HCT116 (cell line): ENCODE data around the gene CPNE4. TPM values are rescaled to one million over a fixed set of nuclear protein-coding genes. Genes with fewer than 3 reads are reported as not detected.

ENCODE experiments used
- ATAC-seq: fragments of 200-7000 bp; cut with Tn5 transposase; 2 replicates; pipeline ENCODE4 v1.9.1; 2020; ENCODE audit warnings: mild to moderate bottlenecking, moderate library complexity
- BruUV-seq: library from RNA; stranded (reverse); fragments of 400-500 nt; replicated peaks from 2 replicates; lab custom pipeline; 2021; lab: Mats Ljungman, UMichigan
- CTCF ChIA-PET: fragments of 300-600 bp; sonication (Branson Sonifier 250); formaldehyde crosslinking; loops from one replicate; lab custom pipeline; 2021; ENCODE audit warnings: antibody characterized with exemption; lab: Charles Lee
- POLR2A ChIA-PET: fragments of 300-600, 350-600 bp; sonication (Branson Sonifier 250); formaldehyde crosslinking; loops from one replicate; lab custom pipeline; 2021; ENCODE audit warnings: antibody characterized with exemption; lab: Charles Lee
- RAD21 ChIA-PET, 2 experiments: fragments of 300-600 bp; sonication (Branson Sonifier 250); formaldehyde crosslinking; loops; one replicate each; lab custom pipeline; 2023; ENCODE audit warnings: low total read pairs in 2 of 2; ENCODE audit not compliant: uncharacterized antibody in 2 of 2, unreplicated experiment in 2 of 2, low non-redundant PET in 1 of 2; lab: Charles Lee
- DNase-seq: peaks from one replicate; pipeline ENCODE4 v3.0.0-alpha.2; 2010; ENCODE audit warnings: low read depth, low spot score
- H2AFZ ChIP-seq: fragments of 200-600 bp; shearing (Covaris generic), sonication (generic); 2 replicates; pipeline ENCODE4 v1.6.1; 2017; ENCODE audit warnings: low read depth, mixed run types, mixed read lengths, antibody characterized with exemption, low read length; ENCODE audit not compliant: poor library complexity, severe bottlenecking
- H3K27ac ChIP-seq: 2 replicates; pipeline ENCODE4 v1.5.1; 2012; ENCODE audit warnings: low read depth, low read length
- H3K27me3 ChIP-seq: fragments of 200-600 bp; sonication (generic); 2 replicates; pipeline ENCODE4 v1.6.1; 2016; ENCODE audit warnings: mixed run types, low read length, mixed read lengths; ENCODE audit not compliant: insufficient read depth
- H3K36me3 ChIP-seq, 2 experiments: fragments of 200-500 bp in 1 of 2; fragments of 200-600 bp in 1 of 2; sonication (Bioruptor generic) in 1 of 2; sonication (generic) in 1 of 2; 2 replicates each; pipeline versions ENCODE4 v1.5.1 to v1.6.1; 2014 to 2016; ENCODE audit warnings: low read length in 2 of 2, inconsistent platforms in 1 of 2, mixed read lengths in 1 of 2, mixed run types in 1 of 2; ENCODE audit not compliant: insufficient read depth in 2 of 2, control insufficient read depth in 1 of 2
- H3K4me1 ChIP-seq, 2 experiments: fragments of 200-600 bp in 1 of 2; sonication (generic) in 1 of 2; 2 replicates each; pipeline versions ENCODE4 v1.5.1 to v1.6.1; 2012 to 2017; ENCODE audit warnings: low read length in 2 of 2, inconsistent platforms in 1 of 2, mild to moderate bottlenecking in 1 of 2, mixed read lengths in 1 of 2, mixed run types in 1 of 2, moderate library complexity in 1 of 2; ENCODE audit not compliant: insufficient read depth in 2 of 2, control insufficient read depth in 1 of 2
- H3K4me2 ChIP-seq: fragments of 200-600 bp; sonication (generic); 2 replicates; pipeline ENCODE4 v1.6.1; 2017; ENCODE audit warnings: mixed run types, low read length, mixed read lengths
- H3K4me3 ChIP-seq, 2 experiments: fragments of 200-600 bp in 1 of 2; sonication (generic) in 1 of 2; replicated peaks in 1 of 2; 2 replicates each; pipeline ENCODE4 v1.5.1; 2011 to 2016; ENCODE audit warnings: low read length in 2 of 2, control low read depth in 1 of 2, low read depth in 1 of 2, mild to moderate bottlenecking in 1 of 2, mixed read lengths in 1 of 2, mixed run types in 1 of 2
- H3K79me2 ChIP-seq: fragments of 200-600 bp; sonication (generic); 2 replicates; pipeline ENCODE4 v1.6.1; 2017; ENCODE audit warnings: mild to moderate bottlenecking, mixed run types, low read length, moderate library complexity, mixed read lengths; ENCODE audit not compliant: insufficient read depth
- H3K9ac ChIP-seq: fragments of 200-600 bp; sonication (generic); 2 replicates; pipeline ENCODE4 v1.6.1; 2016; ENCODE audit warnings: low read length, mixed read lengths
- H3K9me2 ChIP-seq: fragments of 200-600 bp; sonication (generic), shearing (Covaris generic); 2 replicates; pipeline ENCODE4 v1.6.1; 2017; ENCODE audit warnings: mixed run types, mild to moderate bottlenecking, moderate library complexity; ENCODE audit not compliant: insufficient read depth
- H3K9me3 ChIP-seq, 2 experiments: fragments of 200-500 bp in 1 of 2; fragments of 200-600 bp in 1 of 2; sonication (Bioruptor generic) in 1 of 2; sonication (generic) in 1 of 2; 2 replicates each; pipeline ENCODE4 v1.6.1; 2014 to 2017; ENCODE audit warnings: low read length in 2 of 2, mixed read lengths in 2 of 2, inconsistent platforms in 1 of 2, low read depth in 1 of 2, mild to moderate bottlenecking in 1 of 2, mixed run types in 1 of 2, moderate library complexity in 1 of 2; ENCODE audit not compliant: control insufficient read depth in 1 of 2, insufficient read depth in 1 of 2
- H4K20me1 ChIP-seq: fragments of 200-600 bp; sonication (generic), shearing (Covaris generic); 2 replicates; pipeline ENCODE4 v1.6.1; 2017; ENCODE audit warnings: mixed run types, mild to moderate bottlenecking, moderate library complexity; ENCODE audit not compliant: insufficient read depth
- CEBPB ChIP-seq: IDR thresholded peaks from 2 replicates; pipeline ENCODE4 v1.6.1; 2012; ENCODE audit warnings: low read depth
- EGR1 ChIP-seq: IDR thresholded peaks from 2 replicates; pipeline ENCODE4 v1.6.1; 2012; ENCODE audit warnings: low read depth
- ELF1 ChIP-seq: IDR thresholded peaks from 2 replicates; pipeline ENCODE4 v1.6.1; 2012; ENCODE audit warnings: low read depth, borderline replicate concordance
- EZH2 ChIP-seq: fragments of 200-600 bp; sonication (generic); IDR thresholded peaks from 2 replicates; pipeline ENCODE4 v1.6.1; 2017; ENCODE audit warnings: antibody characterized with exemption, mixed run types
- FOSL1 ChIP-seq: IDR thresholded peaks from 2 replicates; pipeline ENCODE4 v1.6.1; 2012; ENCODE audit warnings: low read depth
- JUND ChIP-seq: IDR thresholded peaks from 2 replicates; pipeline ENCODE4 v1.6.1; 2012
- MAX ChIP-seq: IDR thresholded peaks from 2 replicates; pipeline ENCODE4 v1.6.1; 2012
- POLR2A ChIP-seq: IDR thresholded peaks from 2 replicates; pipeline ENCODE4 v1.7.0; 2011; ENCODE audit warnings: borderline replicate concordance; ENCODE audit not compliant: insufficient read depth, insufficient read length; ENCODE audit errors: extremely low read depth
- POLR2AphosphoS5 ChIP-seq: IDR thresholded peaks from 2 replicates; pipeline ENCODE4 v1.6.1; 2011; ENCODE audit warnings: mild to moderate bottlenecking, low read depth, low read length, moderate library complexity
- RAD21 ChIP-seq: IDR thresholded peaks from 2 replicates; pipeline ENCODE4 v1.6.1; 2012; ENCODE audit warnings: low read depth, mild to moderate bottlenecking
- REST ChIP-seq: IDR thresholded peaks from 2 replicates; pipeline ENCODE4 v1.6.1; 2012; ENCODE audit warnings: low read depth
- SIN3A ChIP-seq: IDR thresholded peaks from 2 replicates; pipeline ENCODE4 v1.6.1; 2012; ENCODE audit warnings: low read depth
- SP1 ChIP-seq: IDR thresholded peaks from 2 replicates; pipeline ENCODE4 v1.6.1; 2012; ENCODE audit warnings: low read depth
- SRF ChIP-seq: IDR thresholded peaks from 2 replicates; pipeline ENCODE4 v1.6.1; 2012; ENCODE audit warnings: low read depth
- TCF7L2 ChIP-seq: IDR thresholded peaks from 2 replicates; pipeline ENCODE4 v1.7.0; 2011; ENCODE audit warnings: borderline replicate concordance, inconsistent platforms; ENCODE audit not compliant: insufficient read depth, insufficient read length; ENCODE audit errors: extremely low read depth
- YY1 ChIP-seq: IDR thresholded peaks from 2 replicates; pipeline ENCODE4 v1.6.1; 2011; ENCODE audit warnings: low read length, low read depth, moderate library complexity, mild to moderate bottlenecking; ENCODE audit not compliant: insufficient replicate concordance; ENCODE audit errors: extremely low read depth
- ZBTB33 ChIP-seq: IDR thresholded peaks from 2 replicates; pipeline ENCODE4 v1.6.1; 2011; ENCODE audit warnings: mild to moderate bottlenecking, low read length, moderate library complexity; ENCODE audit not compliant: insufficient replicate concordance; ENCODE audit errors: extremely low read depth
- ZFX ChIP-seq: fragments of 450-650 bp; IDR thresholded peaks from 2 replicates; pipeline ENCODE4 v1.6.1; 2017
- ZNF274 ChIP-seq: fragments of 200-500 bp; sonication (Bioruptor generic); IDR thresholded peaks from 2 replicates; pipeline ENCODE4 v1.6.1; 2014; ENCODE audit warnings: mild to moderate bottlenecking, low read depth, low read length, inconsistent platforms
- intact Hi-C: fragments of 100-400 bp; cut with micrococcal nuclease; formaldehyde crosslinking; loops from 2 replicates; pipeline ENCODE4 v1.10.0; 2022
- total RNA-seq: library from RNA; stranded (reverse); gene quantifications from one replicate; pipeline ENCODE4 v1.2.1, GENCODE V29; 2021; ENCODE audit not compliant: unreplicated experiment

The CPNE4 gene
- total RNA-seq, 1 experiment from 2014 or later, result not detected

- no peaks in the 10 kb centered on the region for H3K9me3 ChIP-seq
- ChIA-PET RAD21 (no interaction called here), POLR2A (no interaction called here), CTCF (no interaction called here)
- H3K27ac ChIP-seq, result no peak overlapping the region
- H3K36me3 ChIP-seq, result no peaks in the 10 kb centered on the region
- peaks cover 0 to 5% of the 10 kb centered on the region in 2 experiments; a peak in 1 of 4 replicates for H3K4me1 ChIP-seq
- H4K20me1 ChIP-seq, result no peaks in the 10 kb centered on the region
- 0 out of 2 replicates have a peak, but pooled peaks cover 17% of the 10 kb centered on the region for H3K27me3 ChIP-seq
- no TSS peak for BruUV-seq
- H3K79me2 ChIP-seq, result no peaks in the 10 kb centered on the region
- no peaks in the 10 kb centered on the region for H3K9me2 ChIP-seq
- no peak overlapping the region for H3K4me3 ChIP-seq
- H2AFZ ChIP-seq, result no peak overlapping the region
- DNase-seq, result no peak
- H3K9ac ChIP-seq, result no peak overlapping the region
- H3K4me2 ChIP-seq, result no peak overlapping the region
- intact Hi-C loops, result no loop called here
- TF ChIP-seq CEBPB (no peak), JUND (no peak), RAD21 (no peak), SRF (no peak), ZBTB33 (no peak), SIN3A (no peak), FOSL1 (no peak), EGR1 (no peak), SP1 (no peak), ZFX (no peak), REST (no peak), ELF1 (no peak), TCF7L2 (no peak), MAX (no peak), POLR2AphosphoS5 (no peak), YY1 (no peak), ZNF274 (no peak), POLR2A (no peak), EZH2 (no peak)
- ATAC-seq, result no peak; the same call in 1 of the 2 replicates
Observed at GRCh38 chr3:131903988-131904415, 130.8 kb downstream of the CPNE4 start.
